AG04450 (cell line): ENCODE data around the gene SFMBT2. TPM values are rescaled to one million over a fixed set of nuclear protein-coding genes. Genes with fewer than 3 reads are reported as not detected.

Experiments
- CTCF ChIA-PET: fragments of 300-600, 350-600 bp; formaldehyde crosslinking; extraction: SDS; loops from one replicate; lab custom pipeline; 2022; ENCODE audit warnings: antibody characterized with exemption, inconsistent platforms; lab: Charles Lee
- POLR2A ChIA-PET: fragments of 350-600 bp; formaldehyde crosslinking; extraction: SDS; loops from one replicate; lab custom pipeline; 2021; ENCODE audit warnings: antibody characterized with exemption, inconsistent platforms; lab: Yijun Ruan, JAX
- DNase-seq: peaks from one replicate; pipeline ENCODE4 v3.0.0-alpha.2; 2011; ENCODE audit warnings: low read depth, low spot score
- H3K27ac ChIP-seq: one replicate; pipeline ENCODE4 v1.5.1; 2012; ENCODE audit warnings: low read depth, low read length, control low read depth
- H3K27me3 ChIP-seq: one replicate; pipeline ENCODE4 v1.6.0; 2012; ENCODE audit warnings: low read length; ENCODE audit not compliant: control insufficient read depth, insufficient read depth
- H3K4me3 ChIP-seq: 2 replicates; pipeline ENCODE4 v1.5.1; 2011; ENCODE audit warnings: mild to moderate bottlenecking, low read depth, low read length, control low read depth
- H3K9me3 ChIP-seq: 2 replicates; pipeline ENCODE4 v1.5.1; 2012; ENCODE audit warnings: low read length; ENCODE audit not compliant: control insufficient read depth, insufficient read depth
- CTCF ChIP-seq: IDR thresholded peaks from 2 replicates; pipeline ENCODE4 v1.5.1; 2011; ENCODE audit warnings: low read depth, low read length, control low read depth, inconsistent platforms
- polyA plus RNA-seq: library from polyadenylated mRNA; depleted of rRNA; stranded (reverse); fragments of >200 nt; gene quantifications from 2 replicates; pipeline ENCODE4 v1.2.3, GENCODE V29; 2011

Gene SFMBT2
- polyA plus RNA-seq, 1 experiment: 1.4 TPM

GRCh38 chr10:7362471-7362870 lies 48.4 kb downstream of the SFMBT2 start:
- CTCF ChIA-PET: no interaction called here
- Histone ChIP-seq H3K4me3 (no peak overlapping the region), H3K27me3 (no peaks in the 10 kb centered on the region), H3K9me3 (peaks cover 20% of the 10 kb centered on the region), H3K27ac (no peak overlapping the region)
- TF ChIP-seq CTCF: no peak
- POLR2A ChIA-PET: no interaction called here
- DNase-seq: no peak

GRCh38 chr10:7361316-7361715 lies 49.5 kb downstream of the SFMBT2 start:
- no peak for DNase-seq
- ChIA-PET POLR2A (no interaction called here), CTCF (no interaction called here)
- no peak for TF ChIP-seq CTCF
- H3K9me3 ChIP-seq: peaks cover 22% of the 10 kb centered on the region
- H3K27me3 ChIP-seq: no peaks in the 10 kb centered on the region
- no peak overlapping the region for H3K4me3 ChIP-seq
- no peak overlapping the region for H3K27ac ChIP-seq

GRCh38 chr10:7359954-7360353 lies 50.9 kb downstream of the SFMBT2 start:
- Histone ChIP-seq H3K27me3 (no peaks in the 10 kb centered on the region), H3K27ac (no peak overlapping the region), H3K4me3 (no peak overlapping the region), H3K9me3 (peaks cover 22% of the 10 kb centered on the region)
- ChIA-PET POLR2A (no interaction called here), CTCF (no interaction called here)
- no peak for TF ChIP-seq CTCF
- no peak for DNase-seq

DNA sequence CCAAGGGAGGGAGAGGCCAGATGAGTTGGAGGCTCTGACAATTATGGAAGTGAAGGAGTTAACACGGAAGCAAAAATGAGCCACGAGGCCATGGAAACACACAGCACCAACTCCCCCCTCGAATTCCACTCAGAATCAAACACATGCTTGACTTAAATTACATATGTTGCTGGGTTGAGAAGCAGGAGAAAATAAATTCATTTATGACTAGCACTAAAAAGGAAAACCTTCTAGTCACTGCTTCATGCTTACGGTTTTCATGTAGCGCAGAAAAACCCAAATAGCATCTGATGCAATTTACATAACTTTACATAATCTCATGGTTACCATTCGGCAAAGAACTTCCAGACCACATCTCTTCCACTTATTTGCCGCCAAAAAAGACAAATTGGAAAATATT lies 51.5 kb downstream of the SFMBT2 start:
- Histone ChIP-seq H3K9me3 (peaks cover 22% of the 10 kb centered on the region), H3K27ac (no peak overlapping the region), H3K4me3 (no peak overlapping the region), H3K27me3 (no peaks in the 10 kb centered on the region)
- TF ChIP-seq CTCF: no peak
- no peak for DNase-seq
- ChIA-PET CTCF (no interaction called here), POLR2A (no interaction called here)

DNA sequence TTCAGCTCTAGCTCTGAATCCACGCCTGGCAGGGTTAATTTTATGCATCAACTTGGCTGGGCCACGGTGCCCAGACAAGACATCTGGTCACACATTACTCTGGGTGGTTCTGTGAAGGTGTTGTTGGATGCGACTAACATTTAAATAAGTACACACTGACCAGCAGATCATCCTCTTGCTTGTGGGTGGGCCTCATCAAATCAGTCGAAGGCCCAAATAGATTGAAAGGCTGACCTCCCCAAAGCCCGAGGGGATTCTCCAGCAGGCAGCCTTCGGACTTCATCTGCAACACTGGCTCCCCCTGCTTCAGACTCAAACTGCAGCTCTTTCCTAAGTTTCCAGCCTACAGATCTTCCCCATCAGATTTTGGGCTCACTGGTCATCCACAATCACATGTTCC lies 53.6 kb downstream of the SFMBT2 start:
- H3K27me3 ChIP-seq: no peaks in the 10 kb centered on the region
- no peak overlapping the region for H3K4me3 ChIP-seq
- CTCF ChIA-PET: no interaction called here
- no peak for TF ChIP-seq CTCF
- POLR2A ChIA-PET: no interaction called here
- DNase-seq: no peak
- H3K27ac ChIP-seq: no peak overlapping the region
- peaks cover 15% of the 10 kb centered on the region for H3K9me3 ChIP-seq
